ENCODE data around the gene ZNF135. TPM values are rescaled to one million over a fixed set of nuclear protein-coding genes. Genes with fewer than 3 reads are reported as not detected.
A peak's percentile ranks its signal among the peaks of the same experiment; 100 is the strongest.

ZNF135 gene
- polyA plus RNA-seq, 4 donors: 19.2 to 31.1 (median 26.1) TPM

DNA sequence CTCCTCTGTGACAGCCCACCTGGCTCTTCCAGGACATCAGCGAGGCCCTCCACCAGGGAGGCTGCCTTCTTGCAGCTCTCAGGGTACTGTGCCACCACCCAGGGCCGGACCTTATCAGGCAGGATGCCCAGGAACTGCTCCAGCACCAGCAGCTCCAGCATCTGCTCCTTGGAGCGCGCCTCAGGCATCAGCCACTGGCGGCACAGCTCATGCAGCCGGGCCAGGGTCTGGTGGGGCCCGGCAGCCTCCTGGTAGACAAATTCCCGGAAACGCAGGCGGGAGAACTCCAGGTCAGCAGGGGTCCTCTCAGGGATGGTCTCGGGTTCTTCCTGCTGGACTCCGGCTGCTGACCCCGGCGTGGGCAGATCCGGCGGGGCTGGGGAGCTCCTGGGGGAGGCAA, 30.8 kb downstream of the ZNF135 start:
- DNase-seq (ENCODE audit: low read depth in 4 of 4, low spot score in 2 of 4): no peak

DNA sequence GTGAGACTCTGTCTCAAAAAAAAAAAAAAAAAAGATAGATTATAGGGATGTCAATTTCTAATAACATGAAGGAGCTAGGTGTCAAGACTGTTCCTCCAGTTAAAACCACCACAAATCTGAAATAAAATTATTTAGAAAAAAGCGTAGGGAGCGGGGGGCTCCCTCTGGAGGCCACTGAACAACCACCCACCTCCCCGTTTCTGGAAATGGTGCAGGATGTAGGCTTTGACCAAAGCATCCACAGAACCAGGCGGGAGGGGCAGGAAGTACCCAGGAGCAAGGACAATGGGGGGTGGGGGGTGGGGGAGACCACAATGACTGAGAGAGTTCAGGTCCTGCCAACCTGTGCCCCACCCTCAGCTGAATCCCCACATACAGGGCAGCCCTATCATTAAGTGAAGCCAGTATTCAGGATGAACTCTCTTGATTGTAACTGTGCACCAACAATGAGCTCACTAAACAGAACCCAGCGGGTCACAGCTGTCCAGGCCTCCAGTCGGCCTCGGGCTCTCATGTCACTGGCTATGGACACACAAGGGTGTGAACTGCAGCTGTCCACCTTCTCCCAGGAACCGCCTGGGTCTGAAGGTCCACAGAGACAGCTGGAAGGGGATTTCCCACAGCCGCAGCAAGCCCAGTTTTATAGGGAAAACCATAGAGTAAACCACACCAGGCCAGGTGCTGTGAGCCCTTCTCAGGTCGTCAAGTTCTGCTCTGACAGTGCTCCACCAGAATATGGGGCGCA, 32.3 kb downstream of the ZNF135 start:
- no peak for DNase-seq (ENCODE audit: low read depth in 4 of 4, low spot score in 2 of 4)

DNA sequence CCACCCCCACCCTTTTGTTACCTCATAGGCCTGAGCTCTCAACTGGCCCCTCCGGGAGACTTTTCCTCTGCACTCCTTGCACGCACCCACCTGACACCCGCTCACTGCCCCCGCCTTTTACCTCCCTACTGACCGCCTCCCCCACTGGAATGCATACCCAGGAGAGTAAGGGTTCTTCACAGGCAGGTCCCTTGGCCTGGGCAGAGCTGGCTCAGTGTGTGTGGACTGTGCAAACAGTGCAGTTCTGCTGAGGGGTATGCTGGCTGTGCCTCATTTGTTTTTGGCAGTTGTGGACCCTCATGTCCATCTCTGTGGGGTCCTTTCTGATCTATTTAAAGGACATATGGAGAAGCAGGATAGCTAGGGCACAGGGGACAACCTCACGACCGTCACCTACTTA, 34.0 kb downstream of the ZNF135 start:
- no peak for DNase-seq (ENCODE audit: low read depth in 4 of 4, low spot score in 2 of 4)

DNA sequence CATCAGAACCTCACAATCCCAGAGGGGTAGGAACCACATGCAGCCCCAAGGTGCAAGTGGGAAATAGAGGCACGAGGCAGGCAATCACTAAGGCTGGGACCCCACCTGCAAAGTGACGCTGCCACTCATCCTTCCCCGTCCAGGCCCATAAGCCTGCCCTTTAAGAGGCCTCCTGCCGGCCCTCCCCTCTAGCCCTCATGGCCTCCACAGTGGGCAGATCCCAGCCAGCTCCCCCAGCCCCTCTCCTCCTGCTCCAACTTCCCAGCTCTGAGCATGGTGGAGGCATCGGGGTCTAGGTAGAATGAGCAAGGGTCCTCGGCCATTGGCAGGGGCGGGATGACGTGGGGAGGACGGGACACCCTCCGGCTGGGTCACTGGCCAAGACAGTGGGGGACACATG, 36.2 kb downstream of the ZNF135 start:
- no peak for DNase-seq (ENCODE audit: low read depth in 4 of 4, low spot score in 2 of 4)

DNA sequence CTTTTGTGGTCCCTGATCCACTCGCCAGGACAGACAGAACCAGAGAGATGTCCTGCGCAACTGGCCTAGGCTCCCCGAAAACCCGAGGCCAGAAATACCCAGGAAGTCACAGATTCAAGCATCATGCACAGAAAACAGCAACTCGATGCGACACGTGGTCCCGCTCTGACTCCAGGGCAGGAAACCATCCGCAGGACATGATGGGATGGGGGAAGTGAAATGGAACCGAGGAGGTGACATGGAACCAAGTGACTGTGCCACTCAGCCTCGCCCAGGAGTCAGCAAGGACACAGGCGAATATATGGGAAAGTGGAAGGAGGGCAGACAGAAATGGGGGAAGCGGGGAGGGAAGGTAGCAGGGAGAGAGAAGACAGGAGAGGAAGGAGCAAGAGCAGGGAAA, 37.8 kb downstream of the ZNF135 start:
- no peak for DNase-seq (ENCODE audit: low read depth in 4 of 4, low spot score in 2 of 4)

DNA sequence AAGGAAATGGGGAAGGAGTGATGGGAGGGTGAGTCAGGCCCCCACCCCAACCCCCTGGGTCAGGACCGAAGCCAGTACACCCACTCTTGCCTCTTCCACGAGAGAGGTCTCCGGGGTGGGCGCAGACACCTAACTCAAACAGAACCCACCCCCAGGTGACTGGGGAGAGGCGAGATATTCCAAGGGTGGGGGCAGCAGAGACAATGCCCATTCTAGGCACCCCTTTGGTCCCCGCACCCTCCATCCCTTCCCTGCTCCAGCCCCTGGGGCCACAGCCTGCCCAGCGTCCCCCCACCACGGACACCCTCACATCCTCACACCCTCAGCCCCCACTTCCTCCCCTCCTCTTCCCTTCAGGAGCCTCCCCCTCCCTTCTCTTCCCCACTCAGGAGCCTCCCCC, 38.3 kb downstream of the ZNF135 start:
- no peak for DNase-seq (ENCODE audit: low read depth in 4 of 4, low spot score in 2 of 4)

DNA sequence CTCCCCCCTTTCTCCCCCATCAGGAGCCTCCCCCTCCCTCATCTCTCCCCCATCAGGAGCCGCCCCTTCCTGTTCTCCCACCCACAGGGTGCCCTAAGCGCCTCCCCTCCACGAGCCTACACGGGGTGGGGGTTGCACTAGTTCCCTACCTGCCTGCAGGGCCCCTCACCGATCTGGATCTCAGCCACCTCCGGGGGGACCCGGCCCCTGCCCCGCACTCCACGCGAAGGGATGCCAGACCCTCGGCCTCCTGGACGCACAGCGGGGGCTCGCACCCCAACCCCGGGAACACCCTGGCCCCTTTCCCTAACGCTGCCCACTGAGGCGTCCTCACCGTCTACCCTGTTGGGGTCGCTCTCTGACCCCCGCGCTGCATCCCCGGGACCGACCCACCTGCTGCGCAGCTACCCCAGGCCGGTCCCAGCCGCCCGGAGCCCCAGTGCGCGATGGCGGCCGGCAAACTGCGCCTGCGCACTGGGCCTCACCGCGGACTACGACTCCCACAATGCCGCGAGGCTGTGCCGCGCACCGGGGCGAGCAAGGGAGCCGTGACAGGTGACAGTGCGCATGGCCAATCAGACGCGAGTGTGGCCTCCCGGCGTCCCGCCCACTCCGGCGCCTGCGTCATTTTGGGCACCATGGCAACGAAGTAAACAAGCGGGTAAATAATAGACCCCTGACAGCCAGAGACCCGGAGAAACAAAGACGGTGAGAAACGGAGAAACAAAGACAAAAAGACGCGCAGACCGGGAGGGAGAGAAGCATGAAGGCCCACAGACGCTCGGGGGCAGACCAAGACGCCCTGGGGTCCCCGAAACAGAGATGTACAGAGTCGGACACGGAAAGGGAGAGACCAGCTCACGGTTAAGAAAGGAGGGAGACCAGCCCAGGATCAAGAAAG, 38.9 kb downstream of the ZNF135 start, which contains the start of gene ZSCAN18:
ZSCAN18 (minus strand) TSS at position 451 of the 901 bp plus-strand sequence. CDS start 7,964 bp downstream, outside the sequence.
- peak; percentile 93 to 99 (median 97) for DNase-seq (ENCODE audit: low read depth in 4 of 4, low spot score in 2 of 4)

DNA sequence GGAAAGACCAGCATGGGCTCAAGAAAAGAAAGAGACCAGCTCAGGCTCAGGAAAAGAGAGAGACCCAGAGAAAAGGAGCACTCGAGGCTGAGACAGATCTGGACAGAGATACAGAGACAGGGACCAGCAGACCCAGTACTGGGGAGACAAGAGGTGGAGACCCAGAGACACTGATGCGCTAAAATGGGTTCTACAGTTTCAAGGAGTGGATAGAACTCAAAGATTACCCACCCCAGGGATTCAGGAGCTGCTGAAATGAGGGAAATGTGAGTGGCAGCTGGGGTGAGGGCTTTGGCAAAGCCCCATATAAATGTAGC, 39.6 kb downstream of the ZNF135 start:
- DNase-seq (ENCODE audit: low read depth in 4 of 4, low spot score in 2 of 4): no peak

DNA sequence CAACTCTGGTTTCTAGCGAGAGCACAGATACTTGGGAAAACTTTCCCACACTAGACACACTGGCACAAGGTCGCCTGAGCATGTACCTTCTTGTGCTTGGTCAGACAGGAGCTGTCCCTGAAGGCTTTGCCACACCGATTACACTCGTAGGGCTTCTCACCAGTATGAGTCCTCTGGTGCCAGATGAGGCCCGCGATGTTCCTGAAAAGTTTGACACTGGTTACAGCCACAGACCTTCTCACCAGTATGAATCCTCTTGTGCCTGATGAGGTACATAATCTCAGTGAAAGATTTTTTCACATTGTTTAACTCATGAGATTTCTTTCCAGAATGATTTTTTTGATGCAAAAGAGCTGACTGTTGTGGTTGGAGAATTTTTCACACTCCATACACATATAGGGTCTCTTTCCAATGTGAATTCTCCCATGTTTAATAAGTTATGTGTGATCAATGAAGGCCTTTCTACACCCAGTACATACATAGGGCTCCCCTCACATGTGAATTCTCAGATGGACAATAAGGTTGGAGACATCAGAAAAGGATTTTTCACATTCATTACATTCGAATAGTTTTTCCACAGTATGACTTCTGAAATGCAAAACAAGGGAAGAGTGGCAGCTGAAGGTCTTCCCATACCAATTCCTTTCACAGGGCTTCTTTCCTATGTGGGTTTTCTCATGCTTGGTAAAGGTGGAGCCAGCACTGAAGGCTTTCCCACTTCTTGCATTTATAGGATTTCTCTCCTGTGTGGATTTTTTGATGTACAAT, 48.9 kb downstream of the ZNF135 start:
- no peak for DNase-seq (ENCODE audit: low read depth in 4 of 4, low spot score in 2 of 4)

DNA sequence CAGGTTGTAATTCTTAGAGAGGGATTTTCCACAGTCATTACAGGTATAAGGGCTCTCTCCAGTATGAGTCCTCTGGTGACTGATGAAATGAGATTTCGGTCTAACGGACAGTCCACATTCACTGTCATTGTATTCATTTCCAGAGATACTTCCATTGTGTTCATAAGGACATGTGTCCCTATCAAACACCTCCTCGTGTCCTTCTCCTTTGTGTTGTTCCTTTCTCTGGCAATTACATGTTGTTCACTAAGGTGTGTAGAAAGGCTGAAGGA, 49.4 kb downstream of the ZNF135 start:
- DNase-seq (ENCODE audit: low read depth in 4 of 4, low spot score in 2 of 4): no peak

DNA sequence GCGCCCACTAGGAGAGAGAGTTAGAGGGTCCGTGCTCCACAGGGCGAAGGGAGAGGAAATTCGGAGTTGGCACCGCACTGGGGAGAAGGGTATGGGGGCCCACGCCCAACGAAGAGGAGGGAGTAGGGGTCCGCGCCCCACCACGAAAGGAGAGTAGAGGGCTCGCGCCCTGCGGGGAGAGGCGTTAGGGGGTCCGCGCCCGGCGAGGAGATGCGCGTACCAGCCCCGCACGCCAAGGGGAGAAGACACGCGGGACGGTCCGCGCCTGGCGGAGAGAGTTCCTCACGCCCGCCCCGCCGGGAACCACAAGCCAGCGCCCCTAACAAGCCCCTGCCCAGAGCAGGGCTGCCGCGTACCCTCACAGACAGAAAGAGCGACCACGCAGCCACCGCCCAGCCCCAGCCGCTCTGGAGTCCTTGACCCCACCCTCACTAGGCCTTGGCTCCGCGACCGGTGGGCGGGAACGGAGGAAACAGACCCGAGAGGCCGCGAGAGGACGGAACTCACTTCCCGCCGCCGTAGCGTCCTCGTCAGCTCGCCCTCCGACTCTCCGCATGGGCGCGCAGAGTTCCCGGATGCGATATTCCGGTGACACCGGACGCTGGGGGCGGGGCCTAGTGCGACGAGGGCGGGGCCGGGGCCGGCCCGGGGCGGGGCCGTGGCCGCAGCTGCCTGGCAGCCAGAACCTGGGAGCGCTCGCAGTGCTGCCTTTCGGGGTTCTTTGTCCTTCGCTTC, 58.9 kb downstream of the ZNF135 start:
- peak in 2 of 4 donors; percentile 34 to 53 for DNase-seq (ENCODE audit: low read depth in 4 of 4, low spot score in 2 of 4)

DNA sequence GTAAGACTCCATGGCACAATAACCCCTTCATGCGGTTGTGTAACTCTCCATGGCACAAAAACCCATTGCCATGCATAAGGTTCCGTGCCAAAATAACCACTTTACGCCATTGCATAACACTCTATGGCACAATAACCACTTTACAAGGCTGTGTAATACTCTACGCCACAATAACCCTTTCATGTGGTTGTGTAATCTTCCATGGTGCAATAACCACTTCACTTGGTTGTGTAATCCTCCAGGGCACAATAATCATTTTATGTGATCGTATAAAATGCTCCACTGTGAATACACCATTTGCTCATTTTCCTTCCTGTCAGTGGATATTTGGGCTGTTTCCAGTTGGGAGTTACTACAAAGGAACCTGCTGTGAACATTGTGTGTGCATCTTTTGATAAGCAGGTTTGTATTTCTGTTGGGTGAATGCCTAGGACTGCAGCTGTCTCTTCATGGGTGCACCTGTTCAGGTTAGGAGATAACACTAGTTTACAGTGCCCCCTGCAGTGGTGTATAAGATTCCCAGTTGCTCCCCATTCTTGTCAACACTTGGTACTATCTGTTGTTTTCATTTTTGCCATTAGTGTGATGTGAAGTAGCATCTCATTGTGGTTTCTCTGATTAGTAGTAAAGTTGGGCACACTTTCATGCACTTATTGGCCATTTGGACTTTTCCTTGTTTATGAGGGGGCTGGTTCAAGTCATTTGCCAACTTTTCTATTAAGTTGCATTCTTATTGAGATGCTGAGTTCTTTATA, 60.1 kb downstream of the ZNF135 start:
- DNase-seq (ENCODE audit: low read depth in 4 of 4, low spot score in 2 of 4): no peak

Other genes starting within 250 kb of the ZNF135 start
- gene ZNF552, start 244.4 kb upstream of the ZNF135 start, polyA plus RNA-seq (ENCODE audit: insufficient read length in 4 of 4): 10 to 100 TPM; 13.8 to 28.8 (median 21.4) TPM
- 10 to 100 TPM; 11.4 to 20.5 (median 14.5) TPM for gene ZNF587B, start 229.0 kb upstream of the ZNF135 start, polyA plus RNA-seq (ENCODE audit: insufficient read length in 4 of 4)
- 10 to 100 TPM; 16.6 to 47.1 (median 30.6) TPM for gene ZNF587, start 209.4 kb upstream of the ZNF135 start, polyA plus RNA-seq (ENCODE audit: insufficient read length in 4 of 4)
- 10 to 100 TPM; 42.5 to 90.4 (median 65.0) TPM for gene ZNF814, start 170.2 kb upstream of the ZNF135 start, polyA plus RNA-seq (ENCODE audit: insufficient read length in 4 of 4)
- gene ZNF417, start 142.7 kb upstream of the ZNF135 start, polyA plus RNA-seq (ENCODE audit: insufficient read length in 4 of 4): 10 to 100 TPM; 20.7 to 42.8 (median 28.0) TPM
- gene ZNF418, start 123.9 kb upstream of the ZNF135 start, polyA plus RNA-seq (ENCODE audit: insufficient read length in 4 of 4): 10 to 100 TPM; 19.6 to 41.4 (median 25.0) TPM
- gene ZNF256, start 111.6 kb upstream of the ZNF135 start, polyA plus RNA-seq (ENCODE audit: insufficient read length in 4 of 4): 10 to 100 TPM in 2 of 4 donors, 1 to 10 TPM in 2; 7.4 to 10.9 (median 9.4) TPM
- 1 to 10 TPM; 1.7 to 5.7 (median 2.7) TPM for gene C19orf18, start 84.7 kb upstream of the ZNF135 start, polyA plus RNA-seq (ENCODE audit: insufficient read length in 4 of 4)
- 10 to 100 TPM; 27.2 to 36.5 (median 30.6) TPM for gene ZNF606, start 56.5 kb upstream of the ZNF135 start, polyA plus RNA-seq (ENCODE audit: insufficient read length in 4 of 4)
- 1 to 10 TPM; 2.5 to 7.9 (median 5.8) TPM for gene ZSCAN1, start 25.3 kb upstream of the ZNF135 start, polyA plus RNA-seq (ENCODE audit: insufficient read length in 4 of 4)
- gene ZSCAN18, start 38.9 kb downstream of the ZNF135 start, polyA plus RNA-seq (ENCODE audit: insufficient read length in 4 of 4): 100 to 1,000 TPM in 3 of 4 donors, 10 to 100 TPM in 1; 69.8 to 120 (median 111) TPM
- 10 to 100 TPM; 20.4 to 24.0 (median 21.5) TPM for gene ZNF329, start 91.5 kb downstream of the ZNF135 start, polyA plus RNA-seq (ENCODE audit: insufficient read length in 4 of 4)
- gene ZNF274, start 123.8 kb downstream of the ZNF135 start, polyA plus RNA-seq (ENCODE audit: insufficient read length in 4 of 4): 10 to 100 TPM; 17.6 to 25.8 (median 20.7) TPM
- 10 to 100 TPM; 32.4 to 48.9 (median 35.6) TPM for gene ZNF544, start 169.6 kb downstream of the ZNF135 start, polyA plus RNA-seq (ENCODE audit: insufficient read length in 4 of 4)
- gene ZNF8, start 219.7 kb downstream of the ZNF135 start, polyA plus RNA-seq (ENCODE audit: insufficient read length in 4 of 4): 1 to 10 TPM; 6.1 to 9.9 (median 7.9) TPM
- 10 to 100 TPM; 49.7 to 58.3 (median 51.6) TPM for gene ERVK3-1, start 246.1 kb downstream of the ZNF135 start, polyA plus RNA-seq (ENCODE audit: insufficient read length in 4 of 4)

All from left renal cortex interstitium (tissue), 4 donors.